ENCODE results near the gene CCKAR.

The CCKAR gene, protein sequence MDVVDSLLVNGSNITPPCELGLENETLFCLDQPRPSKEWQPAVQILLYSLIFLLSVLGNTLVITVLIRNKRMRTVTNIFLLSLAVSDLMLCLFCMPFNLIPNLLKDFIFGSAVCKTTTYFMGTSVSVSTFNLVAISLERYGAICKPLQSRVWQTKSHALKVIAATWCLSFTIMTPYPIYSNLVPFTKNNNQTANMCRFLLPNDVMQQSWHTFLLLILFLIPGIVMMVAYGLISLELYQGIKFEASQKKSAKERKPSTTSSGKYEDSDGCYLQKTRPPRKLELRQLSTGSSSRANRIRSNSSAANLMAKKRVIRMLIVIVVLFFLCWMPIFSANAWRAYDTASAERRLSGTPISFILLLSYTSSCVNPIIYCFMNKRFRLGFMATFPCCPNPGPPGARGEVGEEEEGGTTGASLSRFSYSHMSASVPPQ

GRCh38 chr4:26490111-26490959 lies at the start of gene CCKAR:
TSS of gene CCKAR (minus strand) at chr4:26490484. CDS start at chr4:26490267, 217 bp downstream.
- Histone ChIP-seq H3K27ac (ENCODE audit: low read depth, low read length, poor library complexity, severe bottlenecking) (no peak within 1 kb of the TSS), H3K27me3 (ENCODE audit: insufficient read depth, low read length) (no peaks in the 10 kb centered on the region), H3K9me2 (ENCODE audit: low read depth, low read length) (no peaks in the 10 kb centered on the region), H3K9me3 (ENCODE audit: low read length) (no peaks in the 10 kb centered on the region), H3K4me1 (ENCODE audit: insufficient read depth, low read length, severe bottlenecking) (no peaks in the 10 kb centered on the region), H3K4me3 (ENCODE audit: low read depth, low read length, poor library complexity, severe bottlenecking) (no peak within 1 kb of the TSS), H3K36me3 (ENCODE audit: insufficient read depth, low read length) (no peaks in the 10 kb centered on the region), H3F3A (ENCODE audit: insufficient read depth, low read length) (no peaks in the 10 kb centered on the region), H3K79me2 (ENCODE audit: insufficient read depth, low read length) (no peaks in the 10 kb centered on the region), H3K4me2 (ENCODE audit: low read length) (no peak within 1 kb of the TSS), H3K9ac (ENCODE audit: low read length) (no peak within 1 kb of the TSS), H4K20me1 (ENCODE audit: insufficient read depth, low read length) (no peaks in the 10 kb centered on the region), H2AFZ (ENCODE audit: low read length) (no peak within 1 kb of the TSS)
- no peak for TF ChIP-seq EZH2 (IDR thresholded peaks at IDR 0.05; ENCODE audit: borderline replicate concordance, low read length)

DNA sequence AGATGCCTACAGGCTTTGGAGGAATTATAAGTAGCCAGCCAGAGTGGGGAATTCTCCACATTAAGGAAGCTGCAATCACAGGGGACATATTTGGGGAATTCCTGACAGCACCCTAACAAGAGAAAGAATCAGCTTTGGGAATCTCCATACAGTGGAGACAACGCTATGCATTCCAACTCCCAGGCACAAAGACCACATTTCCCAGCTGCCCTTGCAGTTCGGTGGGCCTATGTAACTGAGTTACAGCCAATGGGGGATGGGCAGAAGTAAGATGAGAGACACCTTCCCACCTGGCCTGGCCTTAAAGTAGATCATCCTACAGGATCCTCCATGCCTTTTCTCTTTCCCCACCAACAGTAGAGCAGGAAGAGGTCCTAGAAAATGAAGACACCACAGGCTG lies 43.4 kb upstream of the CCKAR start:
- no peak overlapping the region for H3K4me3 ChIP-seq (ENCODE audit: low read depth, low read length, poor library complexity, severe bottlenecking)
- no peaks in the 10 kb centered on the region for H3K9me3 ChIP-seq (ENCODE audit: low read length)
- no peaks in the 10 kb centered on the region for H3K9me2 ChIP-seq (ENCODE audit: low read depth, low read length)
- no peak overlapping the region for H3K4me2 ChIP-seq (ENCODE audit: low read length)
- TF ChIP-seq CTCF (IDR thresholded peaks at IDR 0.05; ENCODE audit: low read length) (no peak), EZH2 (IDR thresholded peaks at IDR 0.05; ENCODE audit: borderline replicate concordance, low read length) (no peak)
- H3K27ac ChIP-seq (ENCODE audit: low read depth, low read length, poor library complexity, severe bottlenecking), result no peak overlapping the region
- H4K20me1 ChIP-seq (ENCODE audit: insufficient read depth, low read length), result no peaks in the 10 kb centered on the region
- H3K27me3 ChIP-seq (ENCODE audit: insufficient read depth, low read length), result no peaks in the 10 kb centered on the region
- H3K36me3 ChIP-seq (ENCODE audit: insufficient read depth, low read length), result no peaks in the 10 kb centered on the region
- H2AFZ ChIP-seq (ENCODE audit: low read length), result no peak overlapping the region
- no peaks in the 10 kb centered on the region for H3K79me2 ChIP-seq (ENCODE audit: insufficient read depth, low read length)
- no peaks in the 10 kb centered on the region for H3F3A ChIP-seq (ENCODE audit: insufficient read depth, low read length)
- no peak overlapping the region for H3K9ac ChIP-seq (ENCODE audit: low read length)
- H3K4me1 ChIP-seq (ENCODE audit: insufficient read depth, low read length, severe bottlenecking), result no peaks in the 10 kb centered on the region

DNA sequence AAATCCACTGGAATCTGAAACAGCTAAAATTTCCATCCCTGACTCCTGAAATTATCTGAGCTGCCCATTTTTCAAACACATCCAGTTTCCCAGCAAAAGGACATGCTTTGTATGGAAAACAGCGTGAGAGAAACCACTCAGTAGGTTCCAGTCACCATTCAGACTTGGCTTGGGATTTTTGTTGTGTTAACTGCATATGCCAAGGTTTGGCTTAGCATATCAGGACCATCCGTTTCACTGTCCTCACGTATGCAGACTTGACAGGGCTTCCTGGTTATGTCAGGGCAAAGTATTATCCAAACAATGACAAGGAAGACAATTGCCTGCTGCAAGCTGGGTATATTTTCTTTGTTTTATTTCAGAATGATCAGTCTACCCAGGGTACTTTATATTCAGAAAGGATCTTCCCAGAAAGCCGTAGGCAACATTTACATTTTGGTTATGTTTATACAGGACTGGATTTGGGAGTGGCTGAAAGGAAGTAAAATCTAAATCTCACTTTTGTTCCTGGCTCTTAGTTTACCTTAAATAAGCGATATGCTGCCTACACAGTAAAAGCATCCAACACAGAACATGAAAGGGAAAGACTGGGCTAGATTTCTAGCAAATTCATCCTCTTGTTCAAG lies 41.3 kb upstream of the CCKAR start:
- no peak for TF ChIP-seq EZH2 (IDR thresholded peaks at IDR 0.05; ENCODE audit: borderline replicate concordance, low read length)
- TF ChIP-seq CTCF (IDR thresholded peaks at IDR 0.05; ENCODE audit: low read length), result no peak
- Histone ChIP-seq H3K9ac (ENCODE audit: low read length) (no peak overlapping the region), H2AFZ (ENCODE audit: low read length) (no peak overlapping the region), H3K4me3 (ENCODE audit: low read depth, low read length, poor library complexity, severe bottlenecking) (no peak overlapping the region), H3K9me3 (ENCODE audit: low read length) (no peaks in the 10 kb centered on the region), H3K79me2 (ENCODE audit: insufficient read depth, low read length) (no peaks in the 10 kb centered on the region), H3K36me3 (ENCODE audit: insufficient read depth, low read length) (no peaks in the 10 kb centered on the region), H3F3A (ENCODE audit: insufficient read depth, low read length) (no peaks in the 10 kb centered on the region), H4K20me1 (ENCODE audit: insufficient read depth, low read length) (no peaks in the 10 kb centered on the region), H3K27me3 (ENCODE audit: insufficient read depth, low read length) (no peaks in the 10 kb centered on the region), H3K4me2 (ENCODE audit: low read length) (no peak overlapping the region), H3K4me1 (ENCODE audit: insufficient read depth, low read length, severe bottlenecking) (no peaks in the 10 kb centered on the region), H3K9me2 (ENCODE audit: low read depth, low read length) (no peaks in the 10 kb centered on the region), H3K27ac (ENCODE audit: low read depth, low read length, poor library complexity, severe bottlenecking) (no peak overlapping the region)

Measured in OCI-LY1 (cell line).